OCI-LY1 (cell line): Measurements from ENCODE around the gene KIF16B.

ENCODE experiments used
- H2AFZ ChIP-seq: fragments of 200-600 bp; sonication (generic), shearing (Covaris generic); 2 replicates; pipeline ENCODE4 v1.6.0; 2014; ENCODE audit warnings: antibody characterized with exemption, mild to moderate bottlenecking, low read length
- H3F3A ChIP-seq: fragments of 200-600 bp; sonication (generic), shearing (Covaris generic); 2 replicates; pipeline ENCODE4 v1.6.0; 2014; ENCODE audit warnings: mild to moderate bottlenecking, antibody characterized with exemption, low read length, moderate library complexity; ENCODE audit not compliant: insufficient read depth
- H3K27ac ChIP-seq: fragments of 200-600 bp; sonication (generic); 2 replicates; pipeline ENCODE4 v1.5.1; 2014; ENCODE audit warnings: low read length, mixed run types, mild to moderate bottlenecking, low read depth; ENCODE audit not compliant: poor library complexity, severe bottlenecking
- H3K27me3 ChIP-seq: fragments of 200-600 bp; sonication (generic); 2 replicates; pipeline ENCODE4 v1.6.0; 2014; ENCODE audit warnings: antibody characterized with exemption, mild to moderate bottlenecking, low read length, moderate library complexity; ENCODE audit not compliant: insufficient read depth
- H3K36me3 ChIP-seq: fragments of 200-600 bp; sonication (generic); 2 replicates; pipeline ENCODE4 v1.6.1; 2014; ENCODE audit warnings: mild to moderate bottlenecking, antibody characterized with exemption, low read length, moderate library complexity, mixed read lengths; ENCODE audit not compliant: insufficient read depth
- H3K4me1 ChIP-seq: fragments of 200-600 bp; sonication (generic); 2 replicates; pipeline ENCODE4 v1.5.1; 2014; ENCODE audit warnings: mild to moderate bottlenecking, low read length, moderate library complexity; ENCODE audit not compliant: insufficient read depth, severe bottlenecking
- H3K4me2 ChIP-seq: fragments of 200-600 bp; sonication (generic), shearing (Covaris generic); 2 replicates; pipeline ENCODE4 v1.6.1; 2014; ENCODE audit warnings: low read length
- H3K4me3 ChIP-seq: fragments of 200-600 bp; sonication (generic); 2 replicates; pipeline ENCODE4 v1.5.1; 2014; ENCODE audit warnings: low read length, low read depth, mild to moderate bottlenecking, mixed read lengths; ENCODE audit not compliant: poor library complexity, severe bottlenecking
- H3K79me2 ChIP-seq: fragments of 200-600 bp; shearing (Covaris generic); 2 replicates; pipeline ENCODE4 v1.6.1; 2016; ENCODE audit warnings: mixed run types, low read length, mixed read lengths; ENCODE audit not compliant: insufficient read depth
- H3K9ac ChIP-seq: fragments of 200-600 bp; sonication (generic), shearing (Covaris generic); 2 replicates; pipeline ENCODE4 v1.6.1; 2014; ENCODE audit warnings: mild to moderate bottlenecking, low read length, mixed read lengths
- H3K9me2 ChIP-seq: fragments of 200-600 bp; sonication (generic), shearing (Covaris generic); 2 replicates; pipeline ENCODE4 v1.6.1; 2014; ENCODE audit warnings: low read depth, mild to moderate bottlenecking, low read length, mixed read lengths
- H3K9me3 ChIP-seq: fragments of 200-600 bp; shearing (Covaris generic); 2 replicates; pipeline ENCODE4 v1.6.1; 2014; ENCODE audit warnings: low read length, mixed read lengths
- H4K20me1 ChIP-seq: fragments of 200-600 bp; sonication (generic), shearing (Covaris generic); 2 replicates; pipeline ENCODE4 v1.6.0; 2016; ENCODE audit warnings: mild to moderate bottlenecking, low read length; ENCODE audit not compliant: insufficient read depth
- EZH2 ChIP-seq: fragments of 200-600 bp; sonication (generic), shearing (Covaris generic); IDR thresholded peaks from 2 replicates; pipeline ENCODE4 v1.8.0; 2017; ENCODE audit warnings: borderline replicate concordance, mixed run types, mild to moderate bottlenecking, antibody characterized with exemption, low read length, moderate library complexity, mixed read lengths
- TF ChIP-seq, protein P1 (sequence below): fragments of 200-600 bp; sonication (generic), shearing (Covaris generic); IDR thresholded peaks from 2 replicates; pipeline ENCODE4 v1.5.1; 2017; ENCODE audit warnings: mild to moderate bottlenecking, antibody characterized with exemption, low read length, moderate library complexity, mixed read lengths

The KIF16B gene

GRCh38 chr20:16410626-16411025 is 162.6 kb downstream of the KIF16B start:
- H3K9ac ChIP-seq, result no peak overlapping the region
- no peaks in the 10 kb centered on the region for H4K20me1 ChIP-seq
- H3K9me2 ChIP-seq, result no peaks in the 10 kb centered on the region
- H3K27ac ChIP-seq, result no peak overlapping the region
- TF ChIP-seq, protein P1, sequence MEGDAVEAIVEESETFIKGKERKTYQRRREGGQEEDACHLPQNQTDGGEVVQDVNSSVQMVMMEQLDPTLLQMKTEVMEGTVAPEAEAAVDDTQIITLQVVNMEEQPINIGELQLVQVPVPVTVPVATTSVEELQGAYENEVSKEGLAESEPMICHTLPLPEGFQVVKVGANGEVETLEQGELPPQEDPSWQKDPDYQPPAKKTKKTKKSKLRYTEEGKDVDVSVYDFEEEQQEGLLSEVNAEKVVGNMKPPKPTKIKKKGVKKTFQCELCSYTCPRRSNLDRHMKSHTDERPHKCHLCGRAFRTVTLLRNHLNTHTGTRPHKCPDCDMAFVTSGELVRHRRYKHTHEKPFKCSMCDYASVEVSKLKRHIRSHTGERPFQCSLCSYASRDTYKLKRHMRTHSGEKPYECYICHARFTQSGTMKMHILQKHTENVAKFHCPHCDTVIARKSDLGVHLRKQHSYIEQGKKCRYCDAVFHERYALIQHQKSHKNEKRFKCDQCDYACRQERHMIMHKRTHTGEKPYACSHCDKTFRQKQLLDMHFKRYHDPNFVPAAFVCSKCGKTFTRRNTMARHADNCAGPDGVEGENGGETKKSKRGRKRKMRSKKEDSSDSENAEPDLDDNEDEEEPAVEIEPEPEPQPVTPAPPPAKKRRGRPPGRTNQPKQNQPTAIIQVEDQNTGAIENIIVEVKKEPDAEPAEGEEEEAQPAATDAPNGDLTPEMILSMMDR, result no peak
- no peak for TF ChIP-seq EZH2
- H3K36me3 ChIP-seq, result peaks cover 7% of the 10 kb centered on the region
- no peak overlapping the region for H3K4me2 ChIP-seq
- no peaks in the 10 kb centered on the region for H3K27me3 ChIP-seq
- no peaks in the 10 kb centered on the region for H3K79me2 ChIP-seq
- no peaks in the 10 kb centered on the region for H3F3A ChIP-seq
- no peak overlapping the region for H2AFZ ChIP-seq
- H3K4me1 ChIP-seq, result no peaks in the 10 kb centered on the region
- no peak overlapping the region for H3K4me3 ChIP-seq
- 0 out of 2 replicates have a peak, but pooled peaks cover 3% of the 10 kb centered on the region for H3K9me3 ChIP-seq

- Histone ChIP-seq H2AFZ (no peak overlapping the region), H3K4me1 (no peaks in the 10 kb centered on the region), H3K27ac (no peak overlapping the region), H3K27me3 (no peaks in the 10 kb centered on the region), H4K20me1 (no peaks in the 10 kb centered on the region), H3F3A (no peaks in the 10 kb centered on the region), H3K79me2 (no peaks in the 10 kb centered on the region), H3K4me3 (no peak overlapping the region), H3K4me2 (no peak overlapping the region), H3K9ac (no peak overlapping the region), H3K9me2 (no peaks in the 10 kb centered on the region), H3K9me3 (0 out of 2 replicates have a peak, but pooled peaks cover 3% of the 10 kb centered on the region), H3K36me3 (peaks cover 7% of the 10 kb centered on the region)
- no peak for TF ChIP-seq EZH2
- TF ChIP-seq, protein P1, result no peak
Observed at GRCh38 chr20:16408981-16409380, 164.3 kb downstream of the KIF16B start.

GRCh38 chr20:16407251-16408067 is 165.8 kb downstream of the KIF16B start:
- Histone ChIP-seq H3K27ac (no peak overlapping the region), H3K4me3 (no peak overlapping the region), H3K36me3 (peaks cover 7% of the 10 kb centered on the region), H3K4me1 (no peaks in the 10 kb centered on the region), H3K27me3 (no peaks in the 10 kb centered on the region), H3K9me3 (0 out of 2 replicates have a peak, but pooled peaks cover 3% of the 10 kb centered on the region), H3K4me2 (no peak overlapping the region), H3F3A (no peaks in the 10 kb centered on the region), H3K79me2 (no peaks in the 10 kb centered on the region), H4K20me1 (no peaks in the 10 kb centered on the region), H3K9me2 (no peaks in the 10 kb centered on the region), H3K9ac (no peak overlapping the region), H2AFZ (no peak overlapping the region)
- TF ChIP-seq, protein P1, result no peak
- TF ChIP-seq EZH2, result no peak
